ENCODE data around the gene HSD17B8.

HSD17B8 gene

GRCh38 chr6:33167374-33168283, 36.8 kb upstream of the HSD17B8 start:
- TF ChIP-seq CTCF (IDR thresholded peaks at IDR 0.05; ENCODE audit: low read length, missing control alignments), result no peak
- DNase-seq (ENCODE audit: low read depth), result no peak
- H3K4me3 ChIP-seq (replicated peaks; ENCODE audit: low read depth, low read length), result no peak overlapping the region

GRCh38 chr6:33168284-33168601, 36.2 kb upstream of the HSD17B8 start:
- DNase-seq (ENCODE audit: low read depth), result no peak
- no peak overlapping the region for H3K4me3 ChIP-seq (replicated peaks; ENCODE audit: low read depth, low read length)
- TF ChIP-seq CTCF (IDR thresholded peaks at IDR 0.05; ENCODE audit: low read length, missing control alignments), result no peak

GRCh38 chr6:33168639-33169038, 35.8 kb upstream of the HSD17B8 start:
- H3K4me3 ChIP-seq (replicated peaks; ENCODE audit: low read depth, low read length), result no peak overlapping the region
- DNase-seq (ENCODE audit: low read depth), result no peak

GRCh38 chr6:33169291-33170175, 34.9 kb upstream of the HSD17B8 start:
- H3K4me3 ChIP-seq (replicated peaks; ENCODE audit: low read depth, low read length), result no peak overlapping the region
- no peak for DNase-seq (ENCODE audit: low read depth)
- TF ChIP-seq CTCF (IDR thresholded peaks at IDR 0.05; ENCODE audit: low read length, missing control alignments), result no peak

More at GRCh38 chr6:33168639-33169038, 35.8 kb upstream of the HSD17B8 start:
- no peak for TF ChIP-seq CTCF (IDR thresholded peaks at IDR 0.05; ENCODE audit: low read length, missing control alignments)

GRCh38 chr6:33170176-33171015, 34.1 kb upstream of the HSD17B8 start:
- no peak for DNase-seq (ENCODE audit: low read depth)
- no peak for TF ChIP-seq CTCF (IDR thresholded peaks at IDR 0.05; ENCODE audit: low read length, missing control alignments)
- no peak overlapping the region for H3K4me3 ChIP-seq (replicated peaks; ENCODE audit: low read depth, low read length)

GRCh38 chr6:33171016-33171879, 33.2 kb upstream of the HSD17B8 start:
- TF ChIP-seq CTCF (IDR thresholded peaks at IDR 0.05; ENCODE audit: low read length, missing control alignments), result no peak
- H3K4me3 ChIP-seq (replicated peaks; ENCODE audit: low read depth, low read length), result no peak overlapping the region
- DNase-seq (ENCODE audit: low read depth), result no peak
